GM12878 (cell line): ENCODE results near the gene VNN1. TPM values are rescaled to one million over a fixed set of nuclear protein-coding genes. Genes with fewer than 3 reads are reported as not detected.

Source experiments
- ATAC-seq: fragments of 200-7000 bp; cut with Tn5 transposase; 3 replicates; pipeline ENCODE4 v1.9.1; 2020; ENCODE audit warnings: mild to moderate bottlenecking, moderate library complexity
- BruUV-seq: library from RNA; stranded (reverse); fragments of 400-500 nt; replicated peaks from 2 replicates; lab custom pipeline; 2021; lab: Mats Ljungman, UMichigan
- CTCF ChIA-PET: fragments of 300-600 bp; sonication (Branson Sonifier 250); formaldehyde crosslinking; extraction: SDS; loops from one replicate; lab custom pipeline; 2021; ENCODE audit warnings: inconsistent platforms; lab: Yijun Ruan, JAX
- POLR2A ChIA-PET: fragments of 350-600 bp; formaldehyde crosslinking; extraction: SDS; loops from one replicate; lab custom pipeline; 2021; ENCODE audit warnings: inconsistent platforms; lab: Charles Lee
- RAD21 ChIA-PET: fragments of 300-600 bp; sonication (Branson Sonifier 250); formaldehyde crosslinking; loops from one replicate; lab custom pipeline; 2023; ENCODE audit warnings: antibody characterized with exemption; ENCODE audit not compliant: unreplicated experiment; lab: Charles Lee
- SMC1A ChIA-PET: fragments of 300-600 bp; sonication (Branson Sonifier 250); formaldehyde crosslinking; loops from one replicate; lab custom pipeline; 2023; ENCODE audit not compliant: unreplicated experiment, uncharacterized antibody; lab: Charles Lee
- DNase-seq: peaks from one replicate; pipeline ENCODE4 v3.0.0-alpha.2; 2011; ENCODE audit warnings: low read depth, low spot score
- FAIRE-seq: peaks from 3 replicates; lab custom pipeline; 2011; peaks lifted over from hg19 to GRCh38; lab: Jason Lieb, UNC
- H2AFZ ChIP-seq: 2 replicates; pipeline ENCODE4 v1.6.0; 2011; ENCODE audit warnings: low read depth, low read length, control low read depth; ENCODE audit not compliant: control insufficient read depth
- H3K27ac ChIP-seq: 2 replicates; pipeline ENCODE4 v1.5.1; 2011; ENCODE audit warnings: control low read depth; ENCODE audit not compliant: control insufficient read depth, insufficient read depth
- H3K27me3 ChIP-seq, 2 experiments: replicated peaks in 1 of 2; 2 replicates each; pipeline versions ENCODE4 v1.6.0 to v1.6.1; 2011; ENCODE audit warnings: low read length in 1 of 2; ENCODE audit not compliant: control insufficient read depth in 2 of 2, insufficient read depth in 2 of 2
- H3K36me3 ChIP-seq, 2 experiments: 2 replicates each; pipeline ENCODE4 v1.5.1; 2011; ENCODE audit warnings: low read length in 1 of 2; ENCODE audit not compliant: control insufficient read depth in 2 of 2, insufficient read depth in 2 of 2
- H3K4me1 ChIP-seq: 2 replicates; pipeline ENCODE4 v1.6.1; 2011; ENCODE audit warnings: mild to moderate bottlenecking, low read length, moderate library complexity, mixed read lengths; ENCODE audit not compliant: control insufficient read depth, insufficient read depth
- H3K4me2 ChIP-seq: 2 replicates; pipeline ENCODE4 v1.6.0; 2011; ENCODE audit warnings: control low read depth; ENCODE audit not compliant: control insufficient read depth, insufficient read depth
- H3K4me3 ChIP-seq: fragments of 200-600 bp; sonication (generic); 2 replicates; pipeline ENCODE4 v1.5.1; 2016
- H3K79me2 ChIP-seq: 2 replicates; pipeline ENCODE4 v1.6.0; 2011; ENCODE audit warnings: low read length; ENCODE audit not compliant: control insufficient read depth, insufficient read depth
- H3K9ac ChIP-seq: 2 replicates; pipeline ENCODE4 v1.8.0; 2011; ENCODE audit warnings: low read length, control low read depth, mixed read lengths; ENCODE audit not compliant: control insufficient read depth, insufficient read depth
- H3K9me3 ChIP-seq: replicated peaks from 3 replicates; pipeline ENCODE4 v1.5.1; 2011; ENCODE audit warnings: mild to moderate bottlenecking, low read length; ENCODE audit not compliant: control insufficient read depth, insufficient read depth
- H4K20me1 ChIP-seq: 2 replicates; pipeline ENCODE4 v1.6.0; 2011; ENCODE audit not compliant: control insufficient read depth, insufficient read depth
- BMI1 ChIP-seq: fragments of 450-650 bp; IDR thresholded peaks from 2 replicates; pipeline ENCODE4 v1.6.1; 2016; ENCODE audit warnings: mild to moderate bottlenecking, moderate library complexity, borderline replicate concordance
- CBX5 ChIP-seq: sonication (generic); IDR thresholded peaks from 2 replicates; pipeline ENCODE4 v1.6.1; 2016; ENCODE audit warnings: low read depth, moderate library complexity, mild to moderate bottlenecking, inconsistent platforms
- CEBPB ChIP-seq, 2 experiments: fragments of 150-350 bp in 1 of 2; IDR thresholded peaks; 2 replicates each; pipeline ENCODE4 v1.6.1; 2012 to 2014; ENCODE audit warnings: low read depth in 2 of 2, low read length in 2 of 2, borderline replicate concordance in 1 of 2, inconsistent platforms in 1 of 2
- EGR1 ChIP-seq, 2 experiments: IDR thresholded peaks; 1 replicate in 1 of 2; 2 replicates in 1 of 2; pipeline ENCODE4 v1.6.1; 2011 to 2012; ENCODE audit warnings: low read depth in 2 of 2, low read length in 2 of 2, borderline replicate concordance in 1 of 2, mild to moderate bottlenecking in 1 of 2, moderate library complexity in 1 of 2
- RFX5 ChIP-seq: IDR thresholded peaks from 2 replicates; pipeline ENCODE4 v1.6.1; 2011; ENCODE audit warnings: low read depth, low read length, improper control_type of control experiment
- SIN3A ChIP-seq: IDR thresholded peaks from 2 replicates; pipeline ENCODE4 v1.6.1; 2012; ENCODE audit warnings: low read depth, low read length, improper control_type of control experiment
- SREBF1 ChIP-seq: IDR thresholded peaks from 2 replicates; pipeline ENCODE4 v1.6.1; 2012; ENCODE audit warnings: mild to moderate bottlenecking, low read length
- WGBS: methylation state at CpG from one replicate; pipeline ENCODE4 v1.1.6; 2016; ENCODE audit warnings: low lambda C conversion rate; ENCODE audit not compliant: insufficient replicate concordance, insufficient coverage; ENCODE audit errors: missing lambda C conversion rate; 5-methylcytosine and 5-hydroxymethylcytosine counted together
- in situ Hi-C: fragments of 300-500 bp; cut with MboI; formaldehyde crosslinking; loops from 9 replicates; pipeline ENCODE4 v1.14.3; 2018; ENCODE audit warnings: mixed read lengths
- intact Hi-C: fragments of 100-400 bp; cut with micrococcal nuclease; formaldehyde crosslinking; loops from one replicate; pipeline ENCODE4 v1.14.2; 2022; ENCODE audit not compliant: unreplicated experiment
- polyA plus RNA-seq, 11 experiments: library from polyadenylated mRNA; depleted of rRNA in 4 of 11; unstranded in 6 of 11; stranded (reverse) in 5 of 11; fragments of >200 nt; fragmentation: Nextera tagmentation in 4 of 11; fragmentation: Illumina TruSeq in 1 of 11; extraction: Ambion mirVana in 4 of 11; extraction: Trizol in 1 of 11; gene quantifications; 1 replicate in 1 of 11; 2 replicates in 10 of 11; pipeline versions ENCODE4 v1.2.1 to v1.2.3, GENCODE V29; 2011 to 2016; ENCODE audit warnings: inconsistent platforms in 2 of 11, missing spikeins in 2 of 11, low read depth in 1 of 11
- total RNA-seq, 4 experiments: library from RNA; depleted of rRNA in 3 of 4; stranded (reverse); fragments of >200 nt in 3 of 4; fragmentation: Illumina TruSeq in 1 of 4; extraction: Trizol in 1 of 4; gene quantifications; 2 replicates each; pipeline versions ENCODE4 v1.2.1 to v1.2.3, GENCODE V29; 2013 to 2021
- TF ChIP-seq, protein P1 (sequence below): IDR thresholded peaks from 2 replicates; pipeline ENCODE4 v1.6.1; 2012; ENCODE audit warnings: improper control_type of control experiment, low read depth, low read length; ENCODE audit not compliant: insufficient replicate concordance

VNN1 gene
- total and polyA plus RNA-seq, 10 of the 15 experiments (the other 5 are each of a cell fraction or from before 2014, with no cell fraction given): not detected

DNA sequence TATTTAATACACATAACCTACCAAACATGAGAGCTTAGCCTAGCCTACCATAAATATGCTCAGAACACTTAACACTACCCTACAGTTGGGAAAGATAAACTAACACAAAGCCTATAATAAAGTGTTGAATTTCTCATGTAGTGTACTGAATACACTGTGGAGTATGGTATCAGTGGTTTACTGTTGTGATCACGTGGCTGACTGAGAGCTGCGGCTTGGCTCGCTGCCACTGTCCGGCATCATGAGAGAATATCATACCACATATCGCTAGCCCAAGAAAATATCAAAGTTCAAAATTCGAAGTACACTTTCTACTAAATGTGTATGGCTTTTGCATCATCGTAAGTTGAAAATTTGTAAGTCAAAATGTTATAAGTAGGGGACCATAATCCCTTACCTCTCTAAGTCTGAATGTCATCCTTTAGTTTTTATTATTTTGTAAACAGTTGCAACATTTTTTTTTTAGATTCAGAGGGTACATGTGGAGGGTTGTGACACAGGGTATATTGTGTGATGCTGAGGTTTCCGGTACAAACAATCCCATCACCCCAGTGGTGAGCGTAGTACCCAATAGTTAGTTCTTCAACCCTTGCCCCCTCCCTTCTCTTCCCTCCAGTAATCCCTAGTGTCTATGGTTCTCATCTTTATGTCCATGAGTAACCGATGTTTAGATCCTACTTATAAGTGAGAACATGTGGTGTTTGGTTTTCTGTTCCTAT lies 40.3 kb downstream of the VNN1 start (continued):
- TF ChIP-seq CEBPB (IDR thresholded peaks at IDR 0.05; ENCODE audit: borderline replicate concordance in 1 of 2, low read depth in 2 of 2, low read length in 2 of 2) (no peak), SREBF1 (no peak)

DNA sequence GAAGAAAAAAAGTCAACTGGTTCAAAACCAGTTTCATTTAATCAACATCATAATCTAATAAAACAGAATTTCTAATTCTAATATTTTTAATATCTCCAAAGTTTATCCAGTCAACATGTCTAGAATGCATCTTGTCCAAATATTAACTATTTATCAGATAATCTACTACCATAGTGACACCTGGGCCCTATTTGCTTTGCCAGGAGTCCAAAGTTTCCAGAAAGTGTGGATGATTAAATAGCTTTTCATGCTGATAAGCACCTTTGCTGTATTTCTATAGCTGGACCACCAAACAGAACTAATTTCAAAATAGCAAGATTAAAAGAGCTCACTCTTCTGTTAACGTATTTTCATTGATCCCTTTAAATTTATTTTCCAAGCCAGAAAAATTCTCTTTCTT lies 42.6 kb downstream of the VNN1 start:
- H3K36me3 ChIP-seq: no peaks in the 10 kb centered on the region
- no peaks in the 10 kb centered on the region for H3K4me1 ChIP-seq
- FAIRE-seq (no peak), DNase-seq (no peak), ATAC-seq (no peak)
- no peaks in the 10 kb centered on the region for H3K79me2 ChIP-seq
- H3K9ac ChIP-seq: no peak overlapping the region
- no peak overlapping the region for H3K4me2 ChIP-seq
- no peak overlapping the region for H3K27ac ChIP-seq
- TF ChIP-seq RFX5: no peak
- TF ChIP-seq CBX5: no peak
- TF ChIP-seq BMI1: no peak
- no peak for TF ChIP-seq SREBF1
- TF ChIP-seq, protein P1, sequence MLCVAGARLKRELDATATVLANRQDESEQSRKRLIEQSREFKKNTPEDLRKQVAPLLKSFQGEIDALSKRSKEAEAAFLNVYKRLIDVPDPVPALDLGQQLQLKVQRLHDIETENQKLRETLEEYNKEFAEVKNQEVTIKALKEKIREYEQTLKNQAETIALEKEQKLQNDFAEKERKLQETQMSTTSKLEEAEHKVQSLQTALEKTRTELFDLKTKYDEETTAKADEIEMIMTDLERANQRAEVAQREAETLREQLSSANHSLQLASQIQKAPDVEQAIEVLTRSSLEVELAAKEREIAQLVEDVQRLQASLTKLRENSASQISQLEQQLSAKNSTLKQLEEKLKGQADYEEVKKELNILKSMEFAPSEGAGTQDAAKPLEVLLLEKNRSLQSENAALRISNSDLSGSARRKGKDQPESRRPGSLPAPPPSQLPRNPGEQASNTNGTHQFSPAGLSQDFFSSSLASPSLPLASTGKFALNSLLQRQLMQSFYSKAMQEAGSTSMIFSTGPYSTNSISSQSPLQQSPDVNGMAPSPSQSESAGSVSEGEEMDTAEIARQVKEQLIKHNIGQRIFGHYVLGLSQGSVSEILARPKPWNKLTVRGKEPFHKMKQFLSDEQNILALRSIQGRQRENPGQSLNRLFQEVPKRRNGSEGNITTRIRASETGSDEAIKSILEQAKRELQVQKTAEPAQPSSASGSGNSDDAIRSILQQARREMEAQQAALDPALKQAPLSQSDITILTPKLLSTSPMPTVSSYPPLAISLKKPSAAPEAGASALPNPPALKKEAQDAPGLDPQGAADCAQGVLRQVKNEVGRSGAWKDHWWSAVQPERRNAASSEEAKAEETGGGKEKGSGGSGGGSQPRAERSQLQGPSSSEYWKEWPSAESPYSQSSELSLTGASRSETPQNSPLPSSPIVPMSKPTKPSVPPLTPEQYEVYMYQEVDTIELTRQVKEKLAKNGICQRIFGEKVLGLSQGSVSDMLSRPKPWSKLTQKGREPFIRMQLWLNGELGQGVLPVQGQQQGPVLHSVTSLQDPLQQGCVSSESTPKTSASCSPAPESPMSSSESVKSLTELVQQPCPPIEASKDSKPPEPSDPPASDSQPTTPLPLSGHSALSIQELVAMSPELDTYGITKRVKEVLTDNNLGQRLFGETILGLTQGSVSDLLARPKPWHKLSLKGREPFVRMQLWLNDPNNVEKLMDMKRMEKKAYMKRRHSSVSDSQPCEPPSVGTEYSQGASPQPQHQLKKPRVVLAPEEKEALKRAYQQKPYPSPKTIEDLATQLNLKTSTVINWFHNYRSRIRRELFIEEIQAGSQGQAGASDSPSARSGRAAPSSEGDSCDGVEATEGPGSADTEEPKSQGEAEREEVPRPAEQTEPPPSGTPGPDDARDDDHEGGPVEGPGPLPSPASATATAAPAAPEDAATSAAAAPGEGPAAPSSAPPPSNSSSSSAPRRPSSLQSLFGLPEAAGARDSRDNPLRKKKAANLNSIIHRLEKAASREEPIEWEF: no peak
- no peak for TF ChIP-seq SIN3A
- TF ChIP-seq EGR1 (IDR thresholded peaks at IDR 0.05; ENCODE audit: borderline replicate concordance in 1 of 2, low read depth in 2 of 2, low read length in 2 of 2): no peak
- no peaks in the 10 kb centered on the region for H3K9me3 ChIP-seq
- intact Hi-C loops (loop anchor here (5.0 to 10.0 kb wide), 2 partner anchors 141 to 284 kb away; partner anchors contain the start of gene RPS12), in situ Hi-C loops (loop anchor here (5.0 kb wide), 1 partner anchor 96 kb away; no protein-coding TSS in a partner anchor)
- no peaks in the 10 kb centered on the region for H4K20me1 ChIP-seq
- H3K4me3 ChIP-seq: no peak overlapping the region
- H3K27me3 ChIP-seq: no peaks in the 10 kb centered on the region
- ChIA-PET SMC1A (interaction anchor here (0.6 to 6.0 kb wide), 6 partner anchors 13 to 137 kb away, joined by 3 to 100 read pairs (median 4); partner anchors contain the start of gene SLC18B1), RAD21 (interaction anchor here (1.0 to 3.1 kb wide), 4 partner anchors 94 to 880 kb away, joined by 3 to 31 read pairs (median 4); no protein-coding TSS in a partner anchor), CTCF (interaction anchor here (0.6 to 7.0 kb wide), 14 partner anchors 18 to 391 kb away, joined by 3 to 141 read pairs (median 6); partner anchors contain the start of gene SLC18B1), POLR2A (interaction anchor here (0.6 to 1.0 kb wide), 2 partner anchors 141 to 618 kb away, joined by 3 to 6 read pairs; no protein-coding TSS in a partner anchor)
- H2AFZ ChIP-seq: no peak overlapping the region
- no TSS peak for BruUV-seq
- 87% methylated on average over 1 of the region's 1 CpG for WGBS
